HG03066 (cell line): ENCODE results near the gene PRKCE.

Experiments
- ATAC-seq: cut with Tn5 transposase; IDR thresholded peaks from one replicate; pipeline ENCODE4 v1.9.1; 2021; ENCODE audit warnings: low read depth; ENCODE audit not compliant: unreplicated experiment

PRKCE gene

GRCh38 chr2:45975752-45976517, 324.5 kb downstream of the PRKCE start:
- no peak for ATAC-seq

DNA sequence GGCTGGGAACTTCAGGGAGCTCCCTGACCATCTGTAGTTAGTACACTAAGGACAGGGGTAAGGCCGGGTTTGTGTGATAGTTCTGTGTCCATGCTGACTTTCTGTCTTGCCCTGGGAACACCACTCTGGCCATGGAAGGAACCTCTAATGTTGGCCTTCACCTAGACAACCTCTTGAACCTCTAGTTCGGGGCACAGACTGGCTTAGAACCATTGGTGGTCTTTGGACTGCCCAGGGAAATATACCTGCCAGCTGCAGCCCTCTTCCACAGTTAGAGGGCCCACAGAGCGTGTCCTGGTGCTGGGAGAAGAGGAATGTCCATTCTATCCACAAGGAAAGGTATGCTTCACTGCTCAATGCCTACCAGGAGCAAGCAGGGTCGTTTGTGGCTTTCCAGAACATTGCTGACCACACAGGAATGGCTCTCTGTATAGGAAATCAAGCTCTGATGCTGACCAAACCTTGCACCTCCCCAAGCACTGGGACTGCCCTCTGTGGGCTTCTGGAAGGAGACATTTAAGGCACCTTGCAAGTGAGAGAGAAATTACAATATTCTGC, 326.9 kb downstream of the PRKCE start:
- ATAC-seq: no peak

DNA sequence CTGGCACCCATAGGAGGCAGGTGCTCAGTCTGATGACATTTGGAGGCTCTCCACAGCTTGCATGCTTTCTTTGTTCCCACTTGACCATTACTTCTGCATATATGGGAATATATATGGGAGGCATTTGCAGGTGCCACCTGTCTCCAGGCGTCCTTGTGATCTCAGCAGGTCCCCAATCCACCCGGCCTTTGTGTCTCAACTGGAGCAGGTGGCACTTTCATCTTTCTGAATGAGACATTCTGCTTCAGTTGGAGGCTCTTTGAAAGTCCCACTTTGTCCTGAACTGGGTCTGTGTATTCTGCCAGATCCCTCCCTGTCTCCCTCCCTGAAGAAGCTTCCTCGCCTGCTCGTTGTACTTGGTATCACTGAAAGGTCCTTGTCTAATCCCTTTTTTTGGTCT, 327.6 kb downstream of the PRKCE start:
- no peak for ATAC-seq

DNA sequence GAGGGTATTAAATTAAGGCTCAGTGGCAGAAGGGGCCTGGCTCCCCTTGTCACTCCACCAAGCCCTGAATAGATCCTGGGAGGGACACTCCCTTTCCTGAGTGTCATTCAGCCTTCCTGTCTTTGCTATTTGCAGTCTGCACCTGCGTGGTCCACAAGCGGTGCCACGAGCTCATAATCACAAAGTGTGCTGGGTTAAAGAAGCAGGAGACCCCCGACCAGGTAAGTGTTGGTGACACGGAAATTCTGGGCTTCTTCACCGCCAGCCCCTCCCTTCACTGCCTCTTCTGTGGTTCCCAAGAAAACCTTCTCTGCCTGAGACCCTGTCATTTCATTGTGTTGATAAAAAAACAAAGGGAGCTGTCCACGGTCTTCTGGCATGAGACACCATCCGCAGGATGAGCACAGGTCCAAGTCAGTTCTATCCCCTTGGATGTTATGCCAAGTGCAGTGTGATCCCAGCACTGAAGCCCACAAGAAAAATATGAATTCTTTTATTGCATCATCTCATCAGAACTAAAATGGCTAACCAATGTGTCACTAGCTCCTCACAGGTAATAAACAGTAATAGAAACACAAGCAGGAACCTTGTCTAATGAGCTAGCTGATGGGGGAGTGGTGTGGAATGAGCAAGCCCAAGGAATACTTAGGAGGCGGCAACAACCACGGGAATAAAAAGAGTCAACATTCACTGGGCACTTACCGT, 328.8 kb downstream of the PRKCE start:
- ATAC-seq: no peak

GRCh38 chr2:45981384-45981930, 330.0 kb downstream of the PRKCE start:
- ATAC-seq: no peak

- ATAC-seq: no peak
Observed at GRCh38 chr2:45982096-45982495, 330.6 kb downstream of the PRKCE start.

DNA sequence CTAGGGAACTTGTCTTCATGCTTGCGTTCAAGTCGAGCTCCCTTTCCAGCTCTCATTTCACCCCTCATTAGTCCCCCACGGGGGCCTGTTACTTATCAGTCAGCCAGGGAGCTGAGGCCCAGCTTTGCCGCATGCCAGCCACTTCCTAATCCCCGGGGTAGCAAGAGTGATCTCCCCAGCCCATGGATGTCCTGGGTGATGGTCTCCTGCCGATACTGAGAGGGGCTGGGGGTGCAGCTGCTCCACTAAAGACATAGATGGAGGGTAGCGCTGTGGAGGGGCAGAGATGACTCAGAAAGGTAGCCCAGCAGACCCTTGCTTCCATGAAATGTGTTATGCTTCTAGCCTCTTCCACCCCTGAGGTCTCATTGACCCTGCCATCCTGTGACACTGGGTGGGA, 331.7 kb downstream of the PRKCE start:
- ATAC-seq: no peak

GRCh38 chr2:45984366-45984765, 332.9 kb downstream of the PRKCE start:
- ATAC-seq: no peak

- ATAC-seq: no peak
Observed at GRCh38 chr2:45984896-45985473, 333.5 kb downstream of the PRKCE start.

GRCh38 chr2:45986509-45986908, 335.0 kb downstream of the PRKCE start:
- no peak for ATAC-seq

DNA sequence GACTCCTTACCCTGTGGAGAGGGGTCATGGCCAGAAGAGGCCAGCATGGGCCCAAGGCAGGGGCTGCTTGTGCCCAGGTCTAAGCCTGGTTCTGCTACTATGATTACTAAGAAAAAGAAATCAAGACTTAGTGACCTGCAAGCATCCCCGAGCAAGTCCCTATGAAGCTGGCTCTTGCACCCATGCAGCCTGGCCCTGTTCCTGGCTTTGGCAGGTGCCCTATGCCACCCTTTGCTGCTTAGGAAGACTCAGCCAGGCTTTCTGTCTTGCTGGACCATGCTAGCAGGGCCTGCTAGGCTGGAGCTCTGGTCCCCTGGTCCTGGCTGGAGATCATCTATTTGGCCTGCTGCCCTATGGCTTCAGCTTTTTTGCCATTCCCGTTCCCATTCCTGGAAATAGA, 336.4 kb downstream of the PRKCE start:
- ATAC-seq: no peak

GRCh38 chr2:45988879-45989278, 337.4 kb downstream of the PRKCE start:
- ATAC-seq: no peak

DNA sequence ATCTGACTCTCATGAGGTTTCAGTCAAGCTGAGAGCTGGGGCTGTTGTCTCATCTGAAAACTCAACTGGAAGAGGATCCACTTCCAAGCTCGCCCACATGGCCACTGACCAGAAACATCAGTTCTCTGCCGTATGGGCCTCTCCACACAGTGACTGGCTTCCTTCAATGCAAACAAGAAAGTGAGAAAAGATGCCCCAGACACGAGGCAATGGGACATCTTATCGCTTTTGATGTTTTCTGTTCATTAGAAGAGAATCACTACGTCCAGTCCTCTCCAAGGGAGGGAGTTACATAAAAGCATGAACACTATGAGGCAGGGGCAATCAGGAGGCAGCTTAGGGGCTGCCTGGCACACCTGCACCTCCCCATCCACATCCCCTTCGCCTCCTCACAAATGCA, 338.7 kb downstream of the PRKCE start:
- ATAC-seq: no peak

GRCh38 chr2:45992021-45992740, 340.7 kb downstream of the PRKCE start:
- no peak for ATAC-seq

DNA sequence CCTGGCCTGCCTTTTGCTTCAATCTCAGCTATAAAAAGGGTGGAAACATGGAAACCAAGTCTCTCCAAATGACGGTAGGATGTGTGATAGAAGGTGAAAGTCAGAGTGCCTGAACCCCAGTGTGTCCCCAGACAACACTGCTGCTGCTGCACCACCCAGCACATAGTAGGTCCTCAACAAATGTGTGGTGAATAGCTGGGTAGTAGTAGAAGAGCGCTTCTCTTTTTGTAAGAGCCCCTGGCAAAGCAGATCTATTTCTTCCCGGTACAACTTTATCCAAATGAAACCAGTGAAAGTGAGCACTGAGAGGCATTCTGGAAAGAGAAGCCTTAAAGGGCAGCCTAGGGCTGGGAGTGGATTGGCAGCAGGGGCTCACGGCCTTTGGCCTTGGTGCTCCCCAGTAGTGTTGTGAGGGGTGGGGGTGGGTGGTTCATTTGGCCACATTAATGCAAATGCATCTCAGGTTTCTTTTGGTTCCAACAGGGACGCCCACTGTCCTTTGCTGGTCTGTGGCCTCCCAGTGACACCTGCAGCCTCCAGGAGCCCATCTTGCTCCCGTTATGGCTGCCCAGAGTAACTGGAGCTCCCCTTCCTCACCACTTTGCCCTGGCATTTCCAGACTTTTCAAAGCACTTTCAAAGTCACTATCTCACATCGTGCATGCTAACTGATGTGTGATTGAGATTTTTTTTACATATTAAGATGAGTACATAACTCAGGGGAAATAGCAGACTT, 341.4 kb downstream of the PRKCE start:
- ATAC-seq: no peak

- ATAC-seq: no peak
Observed at GRCh38 chr2:45993476-45993991, 342.1 kb downstream of the PRKCE start.

DNA sequence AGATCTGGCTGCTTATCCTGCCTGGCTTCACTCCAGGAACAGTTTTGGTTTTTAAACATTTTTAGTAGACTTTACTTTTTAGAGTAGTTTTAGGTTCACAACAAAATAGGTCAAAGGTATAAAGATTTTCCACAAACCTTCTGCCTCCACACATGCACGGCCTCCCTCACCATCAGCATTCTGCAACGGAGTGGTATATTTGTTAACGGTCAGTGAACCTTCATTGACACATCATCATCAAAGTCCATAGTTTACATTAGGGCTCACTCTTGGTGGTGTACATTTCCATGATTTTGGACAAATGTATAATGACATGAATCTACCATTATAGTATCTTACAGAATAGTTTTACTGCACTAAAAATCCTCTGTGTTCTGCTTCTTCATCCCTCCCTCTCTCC, 342.6 kb downstream of the PRKCE start:
- ATAC-seq: no peak

GRCh38 chr2:46000660-46001059, 349.2 kb downstream of the PRKCE start:
- no peak for ATAC-seq

- ATAC-seq: no peak
Observed at GRCh38 chr2:46001290-46001689, 349.8 kb downstream of the PRKCE start.
